Renal cortex interstitium (tissue), 11 donors: ENCODE measurements around the gene SLC17A2. TPM values are rescaled to one million over a fixed set of nuclear protein-coding genes. Genes with fewer than 3 reads are reported as not detected.

ENCODE experiments used
- DNase-seq, 11 donors: peaks; one replicate each; pipeline ENCODE4 v3.0.0-alpha.2; 2013; ENCODE audit warnings: low read depth in 9 of 11, low spot score in 4 of 11; ENCODE audit errors: extremely low read depth in 1 of 11
- polyA plus RNA-seq, 3 donors: library from polyadenylated mRNA; unstranded; fragments of 120-200 nt; gene quantifications; one replicate each; pipeline ENCODE4 v1.2.1, GENCODE V29; 2013; ENCODE audit not compliant: insufficient read length in 3 of 3

Gene SLC17A2
- polyA plus RNA-seq, 3 donors, result 0.42 to 1.6 (median 0.58) TPM

- no peak for DNase-seq
Measured at GRCh38 chr6:25928562-25929324, 1.7 kb downstream of the SLC17A2 start.

GRCh38 chr6:25927756-25928216, 2.7 kb downstream of the SLC17A2 start:
- DNase-seq, result no peak

- DNase-seq, result no peak
Measured at GRCh38 chr6:25927178-25927577, 3.3 kb downstream of the SLC17A2 start.

- DNase-seq, result no peak
Measured at GRCh38 chr6:25925876-25926275, 4.6 kb downstream of the SLC17A2 start.

GRCh38 chr6:25922301-25922700, 8.2 kb downstream of the SLC17A2 start:
- DNase-seq, result no peak

- no peak for DNase-seq
Measured at GRCh38 chr6:25921525-25922203, 8.8 kb downstream of the SLC17A2 start.

- DNase-seq, result no peak
Measured at GRCh38 chr6:25919657-25920056, 10.8 kb downstream of the SLC17A2 start.

GRCh38 chr6:25918083-25918683, 12.3 kb downstream of the SLC17A2 start:
- no peak for DNase-seq

GRCh38 chr6:25916789-25917490, 13.6 kb downstream of the SLC17A2 start:
- no peak for DNase-seq

- no peak for DNase-seq
Measured at GRCh38 chr6:25916330-25916729, 14.2 kb downstream of the SLC17A2 start.

GRCh38 chr6:25913741-25914140, 16.8 kb downstream of the SLC17A2 start:
- DNase-seq, result no peak

GRCh38 chr6:25911351-25911750, 19.1 kb downstream of the SLC17A2 start:
- no peak for DNase-seq

GRCh38 chr6:25907475-25908014, 22.9 kb downstream of the SLC17A2 start:
- DNase-seq, result no peak

GRCh38 chr6:25903467-25904099, 26.9 kb downstream of the SLC17A2 start:
- DNase-seq, result no peak

GRCh38 chr6:25902071-25902470, 28.4 kb downstream of the SLC17A2 start:
- DNase-seq, result no peak

- DNase-seq, result no peak
Measured at GRCh38 chr6:25900843-25901242, 29.6 kb downstream of the SLC17A2 start.

GRCh38 chr6:25899580-25900408, 30.7 kb downstream of the SLC17A2 start:
- DNase-seq, result no peak

GRCh38 chr6:25899123-25899522, 31.4 kb downstream of the SLC17A2 start:
- peak in 4 of 11 donors; percentile 37 to 50 (median 43) for DNase-seq
